Ovary (tissue), 9 donors: ENCODE data around the gene DGKI. TPM values are rescaled to one million over a fixed set of nuclear protein-coding genes. Genes with fewer than 3 reads are reported as not detected.

ENCODE experiments used
- DNase-seq, 5 donors: peaks; one replicate each; pipeline ENCODE4 v3.0.0-alpha.2; 2019 to 2020
- H3K27ac ChIP-seq, 2 donors: fragments of 200-600 bp; one replicate each; pipeline versions ENCODE4 v1.5.1 to v1.8.0; 2019 to 2022
- H3K27me3 ChIP-seq: fragments of 200-600 bp; one replicate; pipeline ENCODE4 v1.8.0; 2022
- H3K36me3 ChIP-seq: fragments of 200-600 bp; sonication (generic); one replicate; pipeline ENCODE4 v1.5.1; 2019
- H3K4me1 ChIP-seq: one replicate; pipeline ENCODE4 v1.8.1; 2013; ENCODE audit warnings: mild to moderate bottlenecking, moderate library complexity; ENCODE audit not compliant: insufficient read depth
- H3K4me3 ChIP-seq: fragments of 200-600 bp; sonication (generic); one replicate; pipeline ENCODE4 v1.5.1; 2017
- H3K9me3 ChIP-seq, 2 donors: fragments of 200-600 bp in 1 of 2; sonication (generic) in 1 of 2; one replicate each; pipeline versions ENCODE4 v1.5.1 to v1.8.1; 2013 to 2019; ENCODE audit warnings: mild to moderate bottlenecking in 1 of 2, moderate library complexity in 1 of 2
- EP300 ChIP-seq: sonication (generic); formaldehyde crosslinking; IDR thresholded peaks from one replicate; pipeline ENCODE4 v1.6.1; 2017; ENCODE audit warnings: antibody characterized with exemption
- POLR2A ChIP-seq: fragments of 450-650 bp; IDR thresholded peaks from one replicate; pipeline ENCODE4 v1.6.1; 2017; ENCODE audit warnings: antibody characterized with exemption, mild to moderate bottlenecking, moderate library complexity
- WGBS, 3 donors: extraction: QIAGEN DNeasy Blood & Tissue Kit in 1 of 3; methylation state at CpG; one replicate each; pipeline versions ENCODE4 v1.1.5 to v1.1.7; 2013 to 2017; 5-methylcytosine and 5-hydroxymethylcytosine counted together
- intact Hi-C, 4 donors: fragments of 100-400 bp; cut with DNase I; formaldehyde crosslinking; loops; one replicate each; pipeline versions ENCODE4 v1.11.0 to v1.15.1; 2022 to 2023
- polyA plus RNA-seq, 2 donors: library from polyadenylated mRNA; stranded (reverse); fragments of 200-250 nt in 1 of 2; fragments of 350-450 nt in 1 of 2; fragmentation: Illumina TruSeq in 1 of 2; extraction: RNeasy Lipid Tissue Mini Kit (QIAGEN cat#74804) in 1 of 2; gene quantifications; one replicate each; pipeline ENCODE4 v1.2.3, GENCODE V29; 2013 to 2014
- total RNA-seq, 7 donors: library from RNA; depleted of rRNA in 2 of 7; stranded (reverse); fragments of >200 nt in 2 of 7; fragmentation: NEBNext Ultra II Directional in 3 of 7; extraction: Animal tissue kit (Norgen Biotek cat#: 25700) in 3 of 7; gene quantifications; one replicate each; pipeline versions ENCODE4 v1.1.0 to v1.2.4, GENCODE V29; 2016 to 2023
- TF ChIP-seq, protein P1 (sequence below), 3 donors: fragments of 450-650 bp in 2 of 3; fragments of 200-600 bp in 1 of 3; IDR thresholded peaks; one replicate each; pipeline versions ENCODE4 v1.5.1 to v1.8.0; 2016 to 2022; ENCODE audit warnings: antibody characterized with exemption in 3 of 3, mild to moderate bottlenecking in 1 of 3
- donor health status: DM: no; HTN: no; CAD: no; lungs with moderate emphysema.
- donor health status: DM: no; HTN: no; CAD: no.
- donor health status: Bipolar disorder and iron deficiency.
- donor health status: DM: yes; HTN: yes; CAD: no.
- donor health status: DM: no; HTN: no; CAD: no.
- donor health status: DM: yes; HTN: yes; CAD: no.

The DGKI gene
- total and polyA plus RNA-seq, 9 donors, result 0.10 to 1.3 (median 0.29) TPM

DNA sequence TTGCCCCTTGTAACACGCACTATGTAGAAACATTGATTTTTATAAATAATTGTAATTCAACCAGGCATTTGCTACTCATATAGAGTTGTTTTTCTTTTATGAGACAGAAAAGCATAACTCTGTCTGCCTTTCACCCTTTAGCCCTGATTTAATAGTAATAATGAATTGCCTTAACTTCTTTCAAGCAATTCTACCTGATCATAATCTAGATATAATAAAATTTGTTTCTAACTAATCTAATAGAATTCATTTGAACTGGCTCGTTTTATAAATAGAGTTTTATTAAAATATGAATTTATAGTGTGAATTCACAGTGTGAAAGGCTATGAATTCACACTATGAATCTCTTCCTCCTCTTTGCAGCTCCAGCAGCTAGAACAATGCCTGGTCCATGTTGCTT is 319.1 kb downstream of the DGKI start:
- intact Hi-C loops, result no loop called here
- no peak overlapping the region for H3K27ac ChIP-seq
- H3K27me3 ChIP-seq, result no peaks in the 10 kb centered on the region
- H3K36me3 ChIP-seq, result no peaks in the 10 kb centered on the region
- DNase-seq, result no peak
- no peak for TF ChIP-seq EP300
- no peak for TF ChIP-seq POLR2A
- TF ChIP-seq, protein P1, sequence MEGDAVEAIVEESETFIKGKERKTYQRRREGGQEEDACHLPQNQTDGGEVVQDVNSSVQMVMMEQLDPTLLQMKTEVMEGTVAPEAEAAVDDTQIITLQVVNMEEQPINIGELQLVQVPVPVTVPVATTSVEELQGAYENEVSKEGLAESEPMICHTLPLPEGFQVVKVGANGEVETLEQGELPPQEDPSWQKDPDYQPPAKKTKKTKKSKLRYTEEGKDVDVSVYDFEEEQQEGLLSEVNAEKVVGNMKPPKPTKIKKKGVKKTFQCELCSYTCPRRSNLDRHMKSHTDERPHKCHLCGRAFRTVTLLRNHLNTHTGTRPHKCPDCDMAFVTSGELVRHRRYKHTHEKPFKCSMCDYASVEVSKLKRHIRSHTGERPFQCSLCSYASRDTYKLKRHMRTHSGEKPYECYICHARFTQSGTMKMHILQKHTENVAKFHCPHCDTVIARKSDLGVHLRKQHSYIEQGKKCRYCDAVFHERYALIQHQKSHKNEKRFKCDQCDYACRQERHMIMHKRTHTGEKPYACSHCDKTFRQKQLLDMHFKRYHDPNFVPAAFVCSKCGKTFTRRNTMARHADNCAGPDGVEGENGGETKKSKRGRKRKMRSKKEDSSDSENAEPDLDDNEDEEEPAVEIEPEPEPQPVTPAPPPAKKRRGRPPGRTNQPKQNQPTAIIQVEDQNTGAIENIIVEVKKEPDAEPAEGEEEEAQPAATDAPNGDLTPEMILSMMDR (IDR thresholded peaks at IDR 0.05), result no peak
- WGBS, 3 donors, result 57 to 68% (median 64%) methylated on average over 2 of the region's 2 CpGs
- no peaks in the 10 kb centered on the region for H3K9me3 ChIP-seq
- no peaks in the 10 kb centered on the region for H3K4me1 ChIP-seq
- no peak overlapping the region for H3K4me3 ChIP-seq

GRCh38 chr7:137523171-137523570 is 323.6 kb downstream of the DGKI start:
- H3K36me3 ChIP-seq, result no peaks in the 10 kb centered on the region
- intact Hi-C loops, result no loop called here
- H3K4me1 ChIP-seq, result no peaks in the 10 kb centered on the region
- no peaks in the 10 kb centered on the region for H3K9me3 ChIP-seq
- H3K4me3 ChIP-seq, result no peak overlapping the region
- no peaks in the 10 kb centered on the region for H3K27me3 ChIP-seq
- no peak for TF ChIP-seq POLR2A
- TF ChIP-seq EP300, result no peak
- TF ChIP-seq, protein P1 (IDR thresholded peaks at IDR 0.05), result no peak
- no peak for DNase-seq
- no peak overlapping the region for H3K27ac ChIP-seq

DNA sequence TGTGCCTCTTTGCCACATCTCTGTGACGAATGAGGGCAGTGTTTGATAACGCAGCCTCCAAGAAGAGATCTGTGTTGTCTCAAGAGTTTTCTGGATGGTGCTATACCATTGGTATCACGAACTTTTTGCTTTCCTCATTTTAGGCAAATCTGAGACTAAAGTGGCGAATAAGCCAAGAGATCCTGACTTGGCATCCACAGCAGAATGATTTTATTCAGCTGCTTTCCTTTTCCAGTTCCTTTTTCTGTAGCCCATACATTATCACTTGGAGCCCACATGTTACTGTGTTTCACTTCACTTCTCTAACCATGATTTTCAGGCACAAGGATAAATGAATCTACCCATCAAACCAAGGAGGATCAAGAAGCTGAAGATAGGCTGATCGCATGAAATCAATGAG is 325.3 kb downstream of the DGKI start:
- H3K36me3 ChIP-seq, result no peaks in the 10 kb centered on the region
- no peak for DNase-seq
- H3K27me3 ChIP-seq, result no peaks in the 10 kb centered on the region
- no peaks in the 10 kb centered on the region for H3K4me1 ChIP-seq
- 89 to 93% (median 90%) methylated on average over 5 of the region's 5 CpGs for WGBS, 3 donors
- TF ChIP-seq, protein P1 (IDR thresholded peaks at IDR 0.05), result no peak
- TF ChIP-seq EP300 (no peak), POLR2A (no peak)
- no peaks in the 10 kb centered on the region for H3K9me3 ChIP-seq
- intact Hi-C loops, result no loop called here
- H3K4me3 ChIP-seq, result no peak overlapping the region
- H3K27ac ChIP-seq, result no peak overlapping the region

GRCh38 chr7:137519947-137520346 is 326.8 kb downstream of the DGKI start:
- H3K36me3 ChIP-seq, result no peaks in the 10 kb centered on the region
- no peak for DNase-seq
- H3K27ac ChIP-seq, result no peak overlapping the region
- 85 to 90% (median 86%) methylated on average over 1 of the region's 1 CpG for WGBS, 3 donors
- no peaks in the 10 kb centered on the region for H3K27me3 ChIP-seq
- intact Hi-C loops, result no loop called here
- no peak overlapping the region for H3K4me3 ChIP-seq
- H3K4me1 ChIP-seq, result no peaks in the 10 kb centered on the region
- no peaks in the 10 kb centered on the region for H3K9me3 ChIP-seq
- TF ChIP-seq, protein P1 (IDR thresholded peaks at IDR 0.05), result no peak
- TF ChIP-seq POLR2A (no peak), EP300 (no peak)
